BLaER1 (cell line): Measurements from ENCODE around the gene TTC7B.
A peak's percentile ranks its signal among the peaks of the same experiment; 100 is the strongest.

Experiments used
- H3K27ac ChIP-seq: shearing (Covaris generic); formaldehyde crosslinking; 2 replicates; pipeline ENCODE4 v1.8.1; 2022
- H3K27me3 ChIP-seq: shearing (Covaris generic); formaldehyde crosslinking; 2 replicates; pipeline ENCODE4 v1.8.1; 2022
- H3K36me3 ChIP-seq: shearing (Covaris generic); formaldehyde crosslinking; 2 replicates; pipeline ENCODE4 v1.8.1; 2022
- H3K4me1 ChIP-seq: shearing (Covaris generic); formaldehyde crosslinking; 2 replicates; pipeline ENCODE4 v1.8.1; 2022
- H3K4me2 ChIP-seq: shearing (Covaris generic); formaldehyde crosslinking; 2 replicates; pipeline ENCODE4 v1.8.1; 2022
- H3K4me3 ChIP-seq: shearing (Covaris generic); formaldehyde crosslinking; 2 replicates; pipeline ENCODE4 v1.8.1; 2022
- H3K9ac ChIP-seq: shearing (Covaris generic); formaldehyde crosslinking; 2 replicates; pipeline ENCODE4 v1.8.1; 2022
- H3K9me3 ChIP-seq: shearing (Covaris generic); formaldehyde crosslinking; 2 replicates; pipeline ENCODE4 v1.8.1; 2022
- H4K20me1 ChIP-seq: shearing (Covaris generic); formaldehyde crosslinking; 2 replicates; pipeline ENCODE4 v1.8.1; 2022
- Cebpa-rat ChIP-seq: shearing (Covaris generic); IDR thresholded peaks from 2 replicates; pipeline ENCODE4 v1.8.1; 2022

The TTC7B gene

DNA sequence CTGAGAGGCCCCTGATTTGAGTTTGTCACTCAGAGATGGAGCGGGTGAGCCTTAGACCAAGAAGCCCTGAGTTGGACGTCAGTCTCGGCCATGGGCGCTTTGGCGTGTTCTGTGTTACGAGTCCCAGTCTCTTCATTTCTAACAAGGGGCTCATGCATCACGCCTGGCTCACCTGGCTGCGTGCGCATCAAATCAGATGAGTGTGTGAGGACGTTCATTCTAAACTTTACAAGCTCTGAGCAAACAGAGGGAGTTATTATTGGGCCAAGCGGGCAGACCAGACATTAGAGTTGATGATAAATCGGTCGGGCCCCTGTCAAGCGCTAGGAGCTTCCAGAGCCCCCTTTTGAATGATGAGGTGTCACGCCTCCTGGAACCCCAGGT, 302.2 kb downstream of the TTC7B start:
- Histone ChIP-seq H3K4me2 (peak overlapping the region; percentile 85; the same call in 1 of the 2 replicates), H3K36me3 (no peaks in the 10 kb centered on the region), H4K20me1 (no peaks in the 10 kb centered on the region), H3K4me3 (no peak overlapping the region), H3K27ac (peak overlapping the region; percentile 82), H3K9me3 (no peaks in the 10 kb centered on the region), H3K4me1 (peaks cover 67% of the 10 kb centered on the region), H3K27me3 (no peaks in the 10 kb centered on the region), H3K9ac (no peak overlapping the region)
- TF ChIP-seq Cebpa-rat, result no peak

DNA sequence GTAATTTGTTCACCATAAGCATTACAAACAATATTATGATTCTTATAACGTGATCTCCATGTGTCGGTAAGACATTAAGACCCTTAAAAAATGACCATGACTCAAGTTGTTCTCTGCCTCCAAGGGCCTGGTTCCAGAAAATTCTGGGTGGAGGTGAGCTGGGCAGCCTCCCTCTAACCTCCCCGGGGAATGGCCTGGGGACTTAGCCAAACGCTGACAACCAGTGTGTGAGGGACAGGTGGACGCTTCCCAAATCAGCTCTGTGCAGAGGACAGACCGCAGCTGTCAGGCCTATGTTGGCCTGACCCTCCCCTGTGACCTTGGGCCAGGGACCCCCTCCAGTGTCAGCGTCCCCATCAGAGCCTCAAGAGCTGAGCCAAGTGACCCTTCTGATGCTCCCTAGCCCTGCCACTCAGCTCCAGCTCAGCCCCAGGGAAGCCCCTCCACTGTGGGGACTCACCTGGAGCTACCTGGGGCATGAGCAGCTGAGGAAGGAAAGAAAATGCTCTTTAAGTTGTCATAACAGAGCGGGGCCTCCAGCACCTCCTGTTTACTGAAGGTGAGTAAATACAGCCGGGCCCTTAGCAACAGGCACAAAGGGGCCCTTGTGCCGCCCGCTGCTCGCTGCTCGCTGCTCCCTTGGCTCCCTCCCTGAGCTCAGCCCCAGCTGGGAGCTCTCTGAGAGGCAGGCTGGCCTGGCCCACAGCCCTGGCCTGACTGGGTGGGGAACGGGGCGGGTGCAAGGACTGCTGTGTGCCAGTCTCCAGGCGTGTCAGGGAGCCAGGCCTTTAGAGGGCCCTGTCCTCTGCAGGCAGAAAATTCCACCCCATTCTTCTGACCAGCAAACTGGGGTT, 302.8 kb downstream of the TTC7B start:
- Histone ChIP-seq H3K9ac (peak overlapping the region; percentile 76; the same call in 1 of the 2 replicates), H3K9me3 (no peaks in the 10 kb centered on the region), H3K4me3 (no peak overlapping the region), H4K20me1 (no peaks in the 10 kb centered on the region), H3K36me3 (no peaks in the 10 kb centered on the region), H3K4me1 (peaks cover 73% of the 10 kb centered on the region), H3K27me3 (no peaks in the 10 kb centered on the region), H3K27ac (peak overlapping the region; percentile 82), H3K4me2 (peak overlapping the region; percentile 85)
- TF ChIP-seq Cebpa-rat, result no peak

DNA sequence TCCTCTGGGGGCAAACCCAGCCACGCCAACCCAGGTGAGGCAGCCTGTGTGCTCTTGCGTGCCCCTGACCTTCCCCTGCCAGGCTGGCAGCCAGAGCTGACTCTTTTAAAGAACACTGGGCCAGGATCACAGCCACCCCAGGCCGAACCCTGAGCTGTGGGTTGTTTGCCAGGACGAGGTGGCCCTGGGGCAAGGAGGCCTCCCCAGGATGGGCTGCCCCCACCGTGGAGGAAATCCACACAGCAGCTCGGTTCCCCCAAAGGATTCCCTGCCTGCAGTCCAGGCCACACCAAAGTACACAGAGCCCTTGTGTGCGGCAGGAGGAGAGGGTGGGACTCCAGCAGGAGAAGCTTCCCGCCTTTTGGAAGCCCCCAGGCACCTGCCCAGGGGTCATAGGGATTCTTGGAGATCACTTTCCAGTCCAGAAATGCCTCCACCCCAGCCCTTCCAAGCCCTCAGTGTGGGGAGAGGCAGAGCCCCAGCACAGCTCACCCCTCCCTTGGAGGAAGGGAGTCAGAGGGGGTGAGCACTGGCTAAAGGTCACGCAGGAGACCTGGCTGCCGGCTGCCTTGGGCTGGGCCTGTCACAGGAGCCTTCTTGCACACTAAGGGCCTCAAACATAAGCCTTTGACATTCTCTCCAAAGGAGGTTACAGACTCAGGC, 303.8 kb downstream of the TTC7B start:
- H3K4me2 ChIP-seq, result peak overlapping the region; percentile 85
- peak overlapping the region; percentile 82 for H3K27ac ChIP-seq
- H3K4me1 ChIP-seq, result peaks cover 74% of the 10 kb centered on the region
- no peaks in the 10 kb centered on the region for H3K9me3 ChIP-seq
- H3K9ac ChIP-seq, result peak overlapping the region; percentile 76
- H4K20me1 ChIP-seq, result no peaks in the 10 kb centered on the region
- no peak for TF ChIP-seq Cebpa-rat
- H3K36me3 ChIP-seq, result no peaks in the 10 kb centered on the region
- no peaks in the 10 kb centered on the region for H3K27me3 ChIP-seq
- H3K4me3 ChIP-seq, result no peak overlapping the region

DNA sequence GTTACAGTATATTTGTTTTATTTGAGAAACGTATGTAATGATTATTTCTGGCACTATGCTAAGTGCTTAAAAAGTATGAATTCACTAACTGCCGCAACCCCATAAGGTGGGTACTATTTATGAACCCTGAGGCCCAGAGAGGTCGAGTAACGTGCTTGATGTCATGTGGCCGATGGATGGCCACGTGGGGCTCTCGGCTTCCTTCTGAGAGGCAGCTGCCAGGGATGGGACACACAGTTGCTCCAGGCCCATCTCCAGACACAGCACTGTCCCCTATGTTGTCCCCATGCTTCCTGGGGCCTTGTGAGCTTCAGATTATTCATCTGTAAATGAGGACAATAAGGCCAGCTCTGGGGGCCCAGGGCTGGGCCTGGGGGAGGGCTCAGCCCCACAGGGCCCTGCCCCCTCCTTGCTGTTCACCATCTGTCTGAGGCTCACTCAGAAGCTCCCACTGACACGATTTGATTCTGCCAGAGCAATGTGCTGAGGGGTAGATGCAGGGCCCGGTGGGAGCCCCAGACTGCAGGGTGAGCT, 304.4 kb downstream of the TTC7B start:
- Histone ChIP-seq H3K9me3 (no peaks in the 10 kb centered on the region), H3K4me3 (no peak overlapping the region), H3K36me3 (no peaks in the 10 kb centered on the region), H3K4me2 (peak overlapping the region; percentile 85), H3K4me1 (peaks cover 69% of the 10 kb centered on the region), H4K20me1 (no peaks in the 10 kb centered on the region), H3K9ac (peak overlapping the region; percentile 76), H3K27me3 (no peaks in the 10 kb centered on the region), H3K27ac (peak overlapping the region; percentile 82)
- no peak for TF ChIP-seq Cebpa-rat

DNA sequence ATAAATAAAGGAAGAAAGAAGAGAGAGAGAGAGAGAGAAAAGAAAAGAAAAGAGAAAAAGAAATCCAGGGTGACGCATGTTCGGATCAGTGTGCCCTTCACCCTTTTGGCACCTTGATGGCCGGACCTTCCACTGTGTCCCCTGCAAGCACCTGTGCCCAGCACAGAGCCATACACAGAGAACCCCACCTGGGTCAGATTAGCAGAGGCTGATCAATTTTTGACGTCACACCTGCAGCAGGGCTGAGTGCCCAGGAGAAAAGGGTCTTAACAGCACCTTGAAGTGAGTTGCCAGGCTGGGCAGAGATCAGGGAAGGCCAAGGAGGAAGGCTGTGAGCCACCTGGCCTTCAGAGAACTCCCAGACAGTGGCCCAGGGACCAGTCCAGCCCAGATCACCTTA, 305.0 kb downstream of the TTC7B start:
- Histone ChIP-seq H4K20me1 (no peaks in the 10 kb centered on the region), H3K4me2 (peak overlapping the region; percentile 85), H3K4me3 (no peak overlapping the region), H3K4me1 (peaks cover 68% of the 10 kb centered on the region), H3K36me3 (no peaks in the 10 kb centered on the region), H3K9me3 (no peaks in the 10 kb centered on the region), H3K9ac (no peak overlapping the region), H3K27ac (peak overlapping the region; percentile 82), H3K27me3 (no peaks in the 10 kb centered on the region)
- TF ChIP-seq Cebpa-rat, result no peak

DNA sequence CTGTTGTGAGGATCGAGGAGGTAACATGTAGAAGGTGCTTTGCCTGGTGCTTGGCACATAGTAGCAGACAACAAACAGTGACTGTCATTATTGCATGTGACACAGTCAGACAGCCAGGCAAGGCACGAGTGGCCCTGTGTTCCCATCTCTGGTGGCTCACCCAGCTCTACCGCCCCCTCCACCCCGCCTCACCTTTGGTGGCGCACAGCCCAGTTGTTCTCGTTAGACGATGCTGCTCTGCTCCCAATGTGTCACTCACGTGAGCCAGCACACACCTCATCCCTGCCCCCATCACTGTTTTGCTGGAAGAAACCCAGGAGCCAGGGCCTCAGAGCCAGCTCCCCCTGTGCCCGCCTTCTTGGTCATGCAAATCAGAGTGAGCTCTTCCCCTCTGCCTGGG, 306.1 kb downstream of the TTC7B start:
- no peak overlapping the region for H3K4me3 ChIP-seq
- peak overlapping the region; percentile 40 for H3K27ac ChIP-seq
- H4K20me1 ChIP-seq, result no peaks in the 10 kb centered on the region
- peaks cover 77% of the 10 kb centered on the region for H3K4me1 ChIP-seq
- no peak for TF ChIP-seq Cebpa-rat
- H3K27me3 ChIP-seq, result no peaks in the 10 kb centered on the region
- H3K4me2 ChIP-seq, result peak overlapping the region; percentile 77
- no peak overlapping the region for H3K9ac ChIP-seq
- no peaks in the 10 kb centered on the region for H3K36me3 ChIP-seq
- no peaks in the 10 kb centered on the region for H3K9me3 ChIP-seq

DNA sequence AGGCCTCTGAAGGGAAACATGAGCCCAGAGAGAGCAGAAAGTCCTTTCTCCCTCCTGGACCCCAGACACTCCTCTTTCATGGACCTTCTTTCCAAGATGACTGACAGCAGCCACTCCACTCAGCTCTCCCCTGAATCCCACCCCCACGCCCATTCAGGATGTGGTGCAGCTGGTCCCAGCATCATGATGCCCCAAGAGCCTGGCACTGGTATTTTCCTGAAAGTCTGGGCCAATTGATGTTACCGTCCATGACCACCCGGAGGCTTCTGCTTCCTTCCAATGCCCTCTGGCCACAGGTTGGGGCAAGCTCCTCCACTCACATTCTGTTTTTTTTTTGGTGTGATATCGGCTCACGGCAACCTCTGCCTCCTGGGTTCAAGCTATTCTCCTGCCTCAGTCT, 306.8 kb downstream of the TTC7B start:
- Histone ChIP-seq H3K4me1 (peaks cover 84% of the 10 kb centered on the region), H3K4me3 (no peak overlapping the region), H4K20me1 (no peaks in the 10 kb centered on the region), H3K36me3 (no peaks in the 10 kb centered on the region), H3K9ac (peak overlapping the region; percentile 38; the same call in 1 of the 2 replicates), H3K27ac (peak overlapping the region; percentile 32; the same call in 1 of the 2 replicates), H3K4me2 (peak overlapping the region; percentile 77), H3K9me3 (no peaks in the 10 kb centered on the region), H3K27me3 (no peaks in the 10 kb centered on the region)
- TF ChIP-seq Cebpa-rat, result no peak

DNA sequence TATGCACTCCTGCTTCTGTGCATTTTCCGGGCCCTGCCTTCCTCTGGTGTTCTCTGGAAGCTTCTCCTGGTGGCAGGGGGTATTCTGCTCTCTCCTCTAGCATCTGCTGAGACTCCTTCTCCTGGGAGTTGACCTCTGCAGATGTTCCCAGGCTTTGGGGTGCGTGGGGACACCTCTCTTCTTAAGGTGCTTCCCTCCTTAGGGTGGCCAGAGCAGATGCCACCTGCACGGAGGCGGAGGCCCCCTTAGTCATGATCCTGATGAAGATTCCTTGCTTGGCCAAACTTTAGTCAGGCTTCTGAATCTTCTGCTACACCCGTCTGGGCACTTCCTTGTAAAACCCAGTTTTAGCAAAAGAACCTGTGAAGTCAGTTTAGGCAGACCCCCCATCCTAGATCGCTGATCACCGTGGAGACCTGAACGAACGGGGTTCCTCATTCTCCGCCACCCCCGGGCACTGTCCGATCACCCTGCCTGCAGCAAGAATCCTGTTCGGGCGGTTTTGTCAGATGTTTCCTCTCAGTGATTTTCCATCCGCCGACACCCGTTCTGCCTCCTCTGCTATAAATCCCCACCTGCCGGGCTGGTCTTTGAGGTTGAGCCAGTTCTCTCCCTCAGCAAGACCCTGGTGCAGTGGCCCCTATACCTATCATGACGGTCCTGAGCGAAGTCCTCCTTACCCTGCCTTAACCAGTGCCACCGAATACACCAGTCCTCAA, 307.5 kb downstream of the TTC7B start:
- Histone ChIP-seq H3K4me3 (0 out of 2 replicates have a peak overlapping the region, but pooled peaks have one; percentile 3), H3K9ac (peak overlapping the region; percentile 38; the same call in 1 of the 2 replicates), H3K9me3 (no peaks in the 10 kb centered on the region), H3K4me2 (peak overlapping the region; percentile 77), H3K4me1 (peaks cover 81% of the 10 kb centered on the region), H3K27me3 (no peaks in the 10 kb centered on the region), H3K36me3 (no peaks in the 10 kb centered on the region), H3K27ac (peak overlapping the region; percentile 32; the same call in 1 of the 2 replicates), H4K20me1 (no peaks in the 10 kb centered on the region)
- no peak for TF ChIP-seq Cebpa-rat

DNA sequence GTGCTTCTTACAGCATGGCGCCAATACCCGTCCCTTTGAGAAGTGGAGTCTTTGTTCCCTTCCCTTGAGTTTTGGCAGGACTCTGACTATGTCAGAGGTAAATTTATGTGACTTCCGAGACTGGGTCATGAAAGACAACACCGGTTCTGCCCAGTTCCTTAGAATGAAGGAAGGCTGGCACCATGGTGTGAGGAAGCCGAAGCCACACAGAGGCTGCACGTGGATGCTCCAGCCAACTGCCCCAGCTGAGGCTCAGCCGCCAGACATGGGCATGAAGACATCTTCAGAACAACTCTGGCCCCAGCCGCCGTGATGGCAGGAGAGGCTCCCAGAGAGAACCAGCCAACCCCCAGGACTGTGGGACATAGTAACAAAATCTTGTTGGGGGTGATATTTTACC, 308.2 kb downstream of the TTC7B start:
- Histone ChIP-seq H3K9ac (peak overlapping the region; percentile 38; the same call in 1 of the 2 replicates), H3K36me3 (no peaks in the 10 kb centered on the region), H3K4me2 (peak overlapping the region; percentile 77), H3K9me3 (no peaks in the 10 kb centered on the region), H3K27me3 (no peaks in the 10 kb centered on the region), H3K4me3 (no peak overlapping the region), H3K4me1 (peaks cover 74% of the 10 kb centered on the region), H4K20me1 (no peaks in the 10 kb centered on the region), H3K27ac (peak overlapping the region; percentile 32; the same call in 1 of the 2 replicates)
- no peak for TF ChIP-seq Cebpa-rat
